GM19463 (cell line): Measurements from ENCODE around the gene LHX2.

Source experiments
- ATAC-seq: cut with Tn5 transposase; IDR thresholded peaks from one replicate; pipeline ENCODE4 v1.9.1; 2021; ENCODE audit warnings: mild to moderate bottlenecking, moderate library complexity; ENCODE audit not compliant: unreplicated experiment

The LHX2 gene

DNA sequence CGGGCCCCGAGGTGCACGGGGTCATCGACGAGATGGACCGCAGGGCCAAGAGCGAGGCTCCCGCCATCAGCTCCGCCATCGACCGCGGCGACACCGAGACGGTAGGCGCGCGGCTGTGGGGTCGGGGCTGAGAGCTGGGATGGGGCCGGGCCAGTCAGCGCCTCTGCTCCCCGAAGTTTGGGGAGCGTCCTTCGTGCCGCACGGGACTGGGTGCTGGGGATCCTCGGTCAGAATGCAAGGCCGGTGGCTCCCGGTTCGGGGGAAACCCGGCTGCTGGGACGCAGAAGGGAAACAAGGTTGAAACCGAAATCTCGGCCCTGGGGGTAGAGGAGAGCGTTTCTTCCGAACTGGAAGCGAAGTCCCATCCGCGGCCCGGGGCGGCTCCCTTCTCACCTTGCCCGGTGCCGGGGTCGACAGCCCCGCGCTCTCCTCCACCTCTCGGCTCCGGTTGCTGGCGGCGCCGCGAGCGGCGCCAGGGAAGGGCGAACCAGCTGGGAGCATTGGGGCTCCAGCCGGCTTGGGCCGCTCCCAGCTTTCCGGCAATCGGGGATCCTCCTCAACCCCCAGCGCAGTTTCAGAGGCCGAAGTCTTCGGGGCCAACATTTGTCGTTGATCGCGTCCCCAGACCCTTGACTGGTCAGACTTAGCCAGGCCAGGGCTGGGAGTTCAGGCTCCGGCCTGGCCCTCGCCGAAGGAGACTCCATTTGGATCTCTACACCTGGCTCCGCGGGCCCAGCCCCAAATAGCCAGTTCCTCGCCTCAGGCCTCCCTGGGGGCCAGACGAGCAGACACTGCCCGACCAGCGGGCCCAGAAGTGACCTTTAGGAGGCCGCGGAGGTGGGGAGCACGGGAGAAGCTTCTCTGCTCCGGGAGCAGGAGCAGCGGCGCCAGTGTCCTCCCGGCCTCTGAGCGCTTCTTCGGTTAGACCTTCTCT, 1.1 kb downstream of the LHX2 start:
- no peak for ATAC-seq

GRCh38 chr9:124013309-124014210, 2.0 kb downstream of the LHX2 start:
- ATAC-seq: no peak

DNA sequence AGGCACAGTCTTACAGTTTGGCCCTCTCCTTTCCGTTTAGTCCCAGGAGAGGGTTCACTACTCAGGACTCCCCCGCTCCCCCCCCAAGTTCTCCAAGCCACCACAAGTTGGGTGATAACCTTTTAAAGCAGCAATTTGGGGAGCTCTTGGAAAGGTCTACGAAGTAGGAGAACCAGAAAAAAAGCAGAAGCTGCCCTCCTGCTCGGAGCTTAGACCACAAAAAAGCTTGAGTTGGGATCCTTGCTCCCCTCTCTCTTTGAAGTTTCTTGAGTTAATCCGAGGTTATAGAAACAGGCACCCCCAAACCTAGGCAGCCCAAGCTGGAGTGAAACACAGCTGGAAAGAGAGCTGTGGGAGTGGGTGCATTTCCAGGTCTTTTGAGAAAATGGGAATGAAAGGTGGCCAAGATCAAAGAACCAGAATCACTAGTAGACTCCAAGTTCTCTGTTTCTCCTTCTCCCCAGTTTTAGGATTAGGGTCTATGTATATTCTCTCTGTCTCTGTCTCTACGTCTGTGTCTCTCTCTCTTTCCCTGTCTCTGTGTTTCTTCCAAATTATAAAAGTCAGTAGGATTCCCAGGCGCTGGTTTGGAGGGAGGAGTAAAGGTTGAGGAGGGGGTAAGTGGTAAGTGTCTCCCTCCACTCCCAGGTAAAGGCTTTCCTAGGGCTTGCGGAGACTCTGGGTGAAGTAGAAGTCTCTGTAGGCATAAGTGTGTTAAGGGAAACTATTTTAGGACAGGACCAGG, 2.8 kb downstream of the LHX2 start:
- no peak for ATAC-seq

DNA sequence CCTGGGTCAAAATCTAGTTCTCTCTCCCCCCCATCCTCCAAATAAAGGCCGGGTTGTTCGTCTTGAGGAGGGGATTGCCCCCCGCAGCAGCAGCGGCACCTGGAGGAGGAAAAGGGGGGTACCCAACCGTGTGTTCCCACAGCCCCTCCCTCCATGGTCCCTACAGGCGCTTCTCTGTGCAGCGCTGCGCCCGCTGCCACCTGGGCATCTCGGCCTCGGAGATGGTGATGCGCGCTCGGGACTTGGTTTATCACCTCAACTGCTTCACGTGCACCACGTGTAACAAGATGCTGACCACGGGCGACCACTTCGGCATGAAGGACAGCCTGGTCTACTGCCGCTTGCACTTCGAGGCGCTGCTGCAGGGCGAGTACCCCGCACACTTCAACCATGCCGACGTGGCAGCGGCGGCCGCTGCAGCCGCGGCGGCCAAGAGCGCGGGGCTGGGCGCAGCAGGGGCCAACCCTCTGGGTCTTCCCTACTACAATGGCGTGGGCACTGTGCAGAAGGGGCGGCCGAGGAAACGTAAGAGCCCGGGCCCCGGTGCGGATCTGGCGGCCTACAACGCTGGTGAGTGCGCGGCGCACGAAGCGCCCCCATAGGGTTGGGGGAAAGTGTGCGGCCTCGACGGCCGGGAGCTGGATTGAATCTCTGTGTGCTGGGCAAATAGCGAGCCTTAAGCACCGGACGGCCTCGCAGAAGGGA, 3.5 kb downstream of the LHX2 start:
- ATAC-seq: no peak

DNA sequence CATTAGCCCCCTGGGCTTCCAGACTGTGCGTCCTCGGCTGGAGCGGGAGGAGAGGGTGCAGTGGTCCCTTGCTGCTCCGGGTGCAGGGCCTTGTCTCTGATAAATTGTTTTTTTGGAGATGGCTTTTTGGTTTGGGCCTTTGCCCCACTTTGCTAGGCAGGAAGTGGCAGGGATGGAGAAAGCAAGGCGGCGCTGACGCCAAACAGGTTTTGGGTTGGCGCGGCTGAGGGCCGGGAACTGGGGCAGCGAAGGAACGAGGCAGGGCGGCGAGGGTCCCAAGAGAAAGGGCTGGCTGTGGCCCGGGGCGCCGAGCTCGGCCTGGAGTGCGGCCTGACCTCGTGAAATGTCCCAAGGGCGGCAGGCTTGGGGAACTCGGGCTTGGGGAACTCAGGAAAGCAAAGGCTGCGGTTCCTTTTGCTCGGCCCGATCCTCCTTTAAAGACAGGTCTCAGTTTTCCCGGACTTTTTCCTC, 4.1 kb downstream of the LHX2 start:
- ATAC-seq: no peak

- no peak for ATAC-seq
These were observed 4.8 kb downstream of the LHX2 start for GRCh38 chr9:124016175-124017050.

DNA sequence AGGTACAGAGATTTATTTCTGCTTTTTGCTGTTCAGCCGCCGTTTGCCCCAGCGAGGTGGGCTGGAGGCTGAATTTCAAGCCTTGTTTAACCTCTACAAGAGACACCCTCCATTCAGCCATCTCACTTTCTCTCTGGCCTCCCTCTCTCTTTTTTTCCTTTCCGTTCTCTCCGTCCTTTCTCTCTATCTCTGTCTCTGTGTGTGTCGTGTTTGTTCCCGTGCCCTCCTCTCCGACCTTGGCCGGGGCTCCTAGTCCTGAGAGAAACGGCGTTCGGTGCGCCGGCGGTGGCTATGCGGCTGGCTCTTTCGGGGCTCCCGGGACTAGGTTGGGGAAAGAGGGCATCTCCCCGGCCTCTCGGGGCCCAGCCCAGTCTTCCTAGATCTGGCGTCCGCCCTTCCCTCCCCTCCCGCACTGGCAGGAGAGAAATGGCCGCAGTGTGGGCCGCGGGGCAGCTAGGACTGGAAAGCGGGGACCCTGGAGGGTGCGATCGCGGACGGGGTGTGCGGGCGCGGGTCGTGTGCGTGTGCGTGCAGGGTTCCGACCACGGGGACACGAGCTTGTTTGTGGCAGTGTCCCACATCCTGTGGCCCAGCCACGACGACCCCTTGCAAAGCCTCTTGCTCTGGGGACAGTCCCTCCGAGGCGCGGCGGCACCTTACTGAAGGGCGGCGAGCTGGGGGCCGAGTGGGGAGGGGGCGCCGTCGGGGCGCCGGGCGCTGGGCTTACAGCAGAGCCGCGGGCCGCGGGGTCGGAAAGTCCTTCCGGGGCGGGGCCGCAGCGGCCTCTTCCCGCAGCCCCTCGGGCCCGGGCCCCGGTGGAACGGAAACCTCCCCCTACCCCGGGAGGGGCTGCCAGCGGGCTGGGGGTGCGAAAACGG, 5.7 kb downstream of the LHX2 start:
- no peak for ATAC-seq

DNA sequence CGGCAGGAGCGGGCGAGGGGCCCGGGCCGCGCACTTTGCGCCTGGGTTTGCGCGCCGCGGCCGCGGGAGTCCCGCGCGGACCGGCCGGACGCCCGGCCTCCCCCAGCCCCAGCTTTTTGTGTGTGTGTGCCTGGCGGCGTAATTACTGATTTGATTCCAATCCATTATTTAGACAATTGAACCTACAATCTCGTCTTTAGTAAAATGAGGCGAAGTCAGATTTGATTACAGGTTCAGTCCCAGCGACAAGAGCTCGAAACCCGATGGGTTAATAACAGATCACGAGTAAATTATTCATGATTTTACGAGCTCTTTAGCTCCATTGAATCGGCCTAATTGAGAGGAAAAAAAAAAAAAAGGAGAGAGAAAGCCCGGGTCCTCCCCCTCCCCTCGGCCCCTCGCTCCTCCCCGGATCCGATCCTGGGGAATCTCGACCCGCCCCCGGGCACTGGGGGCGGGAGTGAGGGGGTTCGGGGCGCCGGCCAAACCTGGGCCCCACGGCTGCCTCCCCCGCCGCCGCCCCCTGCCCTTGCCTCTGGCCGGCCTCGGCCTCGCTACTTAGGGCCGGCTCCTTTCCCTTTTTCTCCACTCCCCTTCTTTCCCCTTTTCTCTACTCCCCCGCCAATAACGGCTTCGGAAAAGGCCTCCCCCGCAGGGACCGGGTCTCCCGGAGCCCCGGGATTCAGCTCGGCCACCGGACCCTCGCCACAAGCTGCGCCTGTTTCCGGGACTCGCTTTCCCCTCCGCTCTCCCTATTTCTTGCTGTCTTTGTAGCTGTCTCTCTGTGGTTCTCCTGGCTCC, 6.6 kb downstream of the LHX2 start:
- ATAC-seq: no peak

DNA sequence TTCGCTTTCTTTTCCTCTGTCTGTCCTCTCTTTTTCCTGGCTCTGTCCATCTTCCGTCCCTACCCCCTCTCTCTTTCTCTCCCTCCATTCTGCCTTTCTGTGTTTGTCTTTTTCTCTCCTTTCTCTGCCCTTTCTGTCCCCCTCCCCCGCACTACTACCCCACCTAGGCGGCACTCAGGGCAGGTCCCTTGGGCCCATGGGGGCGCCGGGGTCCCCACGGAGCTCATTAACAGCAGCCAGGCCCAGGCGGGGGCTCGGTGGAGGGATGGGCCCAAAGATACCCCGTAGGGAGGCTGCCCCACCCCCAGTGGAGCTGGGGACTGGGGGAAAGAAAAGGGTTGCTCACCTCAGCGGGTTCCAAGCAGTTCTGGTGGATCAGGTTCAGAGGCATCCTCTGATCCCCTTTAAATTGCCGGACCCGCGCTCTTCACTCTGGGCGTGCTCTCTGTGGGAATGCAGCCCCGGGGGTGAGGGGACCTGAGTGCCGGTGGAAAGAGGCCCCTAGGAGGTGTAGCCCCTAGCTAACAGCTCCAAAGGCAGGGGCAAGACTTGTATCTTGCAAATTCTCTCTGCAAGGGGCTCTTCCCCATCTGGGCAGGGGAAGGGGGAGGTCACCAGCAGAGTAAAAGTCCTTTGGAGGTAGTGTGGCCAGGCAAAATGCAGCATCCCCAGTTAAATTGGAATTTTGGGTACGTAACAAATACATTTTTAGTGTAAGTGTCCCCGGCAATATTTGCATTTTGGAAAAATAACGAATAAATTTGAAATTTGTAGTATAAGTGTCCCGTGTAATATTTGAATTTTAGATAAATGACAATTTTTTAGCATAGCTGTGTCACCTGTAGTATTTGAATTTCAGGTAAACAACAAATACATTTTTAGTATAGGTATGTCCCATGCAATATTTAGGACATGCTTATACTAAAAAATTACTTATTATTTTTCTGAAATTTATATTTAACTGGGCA, 7.4 kb downstream of the LHX2 start:
- no peak for ATAC-seq

DNA sequence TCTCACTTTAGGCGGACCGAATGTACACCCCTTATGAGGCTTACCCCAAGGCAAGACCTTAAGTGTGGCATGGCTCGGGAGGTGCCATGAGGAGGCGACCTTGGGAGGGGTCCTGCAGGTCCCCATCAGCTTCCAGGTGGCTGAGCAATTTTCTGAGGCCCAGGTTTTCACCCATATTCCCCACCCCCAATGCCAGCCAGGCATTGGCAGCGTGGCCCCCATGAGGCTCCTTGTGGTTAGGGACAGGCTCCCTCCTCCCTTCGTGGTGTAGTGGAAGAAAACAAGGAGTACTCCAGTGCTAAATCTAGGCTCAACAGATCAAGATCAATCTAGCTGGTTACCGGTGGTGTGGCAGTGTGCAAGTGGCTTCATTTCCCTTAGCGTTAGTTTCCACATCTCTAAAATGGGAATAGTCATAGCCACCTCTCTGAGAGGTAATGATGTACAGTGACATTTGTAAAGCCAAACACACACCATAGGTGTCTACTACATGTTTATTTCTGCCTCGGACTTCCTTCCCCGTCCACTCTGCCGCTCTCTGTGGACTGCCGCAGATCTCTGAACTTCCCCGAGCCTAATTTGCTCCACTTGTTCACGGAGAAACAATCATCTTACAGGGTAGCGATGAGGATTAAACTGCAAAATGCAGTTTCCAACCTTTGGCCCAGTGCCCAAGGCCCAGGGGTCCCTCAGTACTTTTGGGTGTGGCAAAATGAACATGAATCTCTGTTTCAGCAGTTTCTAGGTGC, 8.4 kb downstream of the LHX2 start:
- no peak for ATAC-seq

- no peak for ATAC-seq
These were observed 9.2 kb downstream of the LHX2 start for GRCh38 chr9:124020520-124021384.

GRCh38 chr9:124021385-124021769, 9.8 kb downstream of the LHX2 start:
- no peak for ATAC-seq

GRCh38 chr9:124022201-124023121, 10.9 kb downstream of the LHX2 start:
- no peak for ATAC-seq

DNA sequence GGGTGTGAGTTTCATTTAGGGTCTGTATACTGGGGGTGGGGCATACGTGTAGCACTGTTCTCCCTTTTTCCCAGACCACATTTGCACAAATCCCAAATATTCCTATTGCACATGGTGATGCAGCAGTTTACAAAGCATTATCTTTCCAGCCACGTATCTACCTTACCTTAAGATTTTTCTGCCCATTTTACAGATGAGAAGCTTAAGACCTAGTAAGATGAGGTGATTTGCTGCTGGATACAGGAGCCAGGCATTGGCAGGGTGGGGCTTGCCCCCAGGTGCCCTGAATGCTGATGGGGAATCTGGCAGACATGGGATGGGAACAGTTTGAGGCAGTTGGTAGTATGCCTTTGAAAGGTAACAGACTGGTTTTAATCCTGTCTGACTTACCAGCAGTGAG, 12.5 kb downstream of the LHX2 start:
- ATAC-seq: no peak
